Measurements from ENCODE around the gene SIAE.

DNA sequence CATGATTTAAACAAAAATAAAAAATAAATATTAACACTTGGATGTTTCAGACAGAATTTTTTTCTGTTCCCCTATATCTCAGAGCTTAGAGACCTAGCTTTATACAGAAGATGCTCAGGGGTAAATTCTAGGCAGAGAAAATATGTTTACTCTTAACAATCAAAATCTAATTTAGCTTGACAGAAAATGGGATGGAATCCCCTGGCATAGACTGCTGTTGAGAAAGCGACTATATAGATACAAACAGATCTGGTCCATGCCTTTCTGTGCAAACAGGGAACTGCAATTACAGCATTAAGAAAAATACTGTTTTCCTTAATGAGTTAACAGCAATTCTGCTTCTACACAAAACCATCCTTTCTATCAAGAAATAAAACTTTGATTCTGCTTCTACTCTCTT, 14.6 kb downstream of the SIAE start:
- TF ChIP-seq POLR2AphosphoS5 (IDR thresholded peaks at IDR 0.05; ENCODE audit: low read depth, low read length) (no peak), EZH2 (IDR thresholded peaks at IDR 0.05; ENCODE audit: low read depth, low read length, severe bottlenecking) (no peak), SP4 (IDR thresholded peaks at IDR 0.05; ENCODE audit: low read length) (no peak), POLR2A (IDR thresholded peaks at IDR 0.05; ENCODE audit: control extremely low read depth in 1 of 2, low read depth in 2 of 2, low read length in 2 of 2) (no peak), BRCA1 (IDR thresholded peaks at IDR 0.05; ENCODE audit: low read depth, low read length) (no peak), RXRA (IDR thresholded peaks at IDR 0.05; ENCODE audit: insufficient read depth, low read depth, low read length) (no peak), TAF1 (IDR thresholded peaks at IDR 0.05; ENCODE audit: low read depth, low read length) (no peak), YY1 (IDR thresholded peaks at IDR 0.05; ENCODE audit: low read depth, low read length) (no peak), SAP30 (IDR thresholded peaks at IDR 0.05; ENCODE audit: insufficient read depth, insufficient replicate concordance, low read length) (no peak), SRF (IDR thresholded peaks at IDR 0.05; ENCODE audit: low read depth, low read length) (no peak), NRF1 (IDR thresholded peaks at IDR 0.05; ENCODE audit: low read depth, low read length) (no peak)
- TF ChIP-seq, protein P1, sequence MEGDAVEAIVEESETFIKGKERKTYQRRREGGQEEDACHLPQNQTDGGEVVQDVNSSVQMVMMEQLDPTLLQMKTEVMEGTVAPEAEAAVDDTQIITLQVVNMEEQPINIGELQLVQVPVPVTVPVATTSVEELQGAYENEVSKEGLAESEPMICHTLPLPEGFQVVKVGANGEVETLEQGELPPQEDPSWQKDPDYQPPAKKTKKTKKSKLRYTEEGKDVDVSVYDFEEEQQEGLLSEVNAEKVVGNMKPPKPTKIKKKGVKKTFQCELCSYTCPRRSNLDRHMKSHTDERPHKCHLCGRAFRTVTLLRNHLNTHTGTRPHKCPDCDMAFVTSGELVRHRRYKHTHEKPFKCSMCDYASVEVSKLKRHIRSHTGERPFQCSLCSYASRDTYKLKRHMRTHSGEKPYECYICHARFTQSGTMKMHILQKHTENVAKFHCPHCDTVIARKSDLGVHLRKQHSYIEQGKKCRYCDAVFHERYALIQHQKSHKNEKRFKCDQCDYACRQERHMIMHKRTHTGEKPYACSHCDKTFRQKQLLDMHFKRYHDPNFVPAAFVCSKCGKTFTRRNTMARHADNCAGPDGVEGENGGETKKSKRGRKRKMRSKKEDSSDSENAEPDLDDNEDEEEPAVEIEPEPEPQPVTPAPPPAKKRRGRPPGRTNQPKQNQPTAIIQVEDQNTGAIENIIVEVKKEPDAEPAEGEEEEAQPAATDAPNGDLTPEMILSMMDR (IDR thresholded peaks at IDR 0.05; ENCODE audit: control extremely low read depth in 1 of 3, insufficient read depth in 1 of 3, low read depth in 1 of 3, low read length in 3 of 3): no peak
- TF ChIP-seq, protein P2, sequence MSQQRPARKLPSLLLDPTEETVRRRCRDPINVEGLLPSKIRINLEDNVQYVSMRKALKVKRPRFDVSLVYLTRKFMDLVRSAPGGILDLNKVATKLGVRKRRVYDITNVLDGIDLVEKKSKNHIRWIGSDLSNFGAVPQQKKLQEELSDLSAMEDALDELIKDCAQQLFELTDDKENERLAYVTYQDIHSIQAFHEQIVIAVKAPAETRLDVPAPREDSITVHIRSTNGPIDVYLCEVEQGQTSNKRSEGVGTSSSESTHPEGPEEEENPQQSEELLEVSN (IDR thresholded peaks at IDR 0.05): no peak
- TF ChIP-seq, protein P3, sequence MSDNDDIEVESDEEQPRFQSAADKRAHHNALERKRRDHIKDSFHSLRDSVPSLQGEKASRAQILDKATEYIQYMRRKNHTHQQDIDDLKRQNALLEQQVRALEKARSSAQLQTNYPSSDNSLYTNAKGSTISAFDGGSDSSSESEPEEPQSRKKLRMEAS (IDR thresholded peaks at IDR 0.05): no peak
